ENCODE results near the gene MYL4.
A peak's percentile ranks its signal among the peaks of the same experiment; 100 is the strongest.
"Not testable (repeated sequence)": the region's sequence is repeated elsewhere in the genome, so short reads cannot be mapped to it uniquely, and the experiment has no call there.

MYL4 gene

DNA sequence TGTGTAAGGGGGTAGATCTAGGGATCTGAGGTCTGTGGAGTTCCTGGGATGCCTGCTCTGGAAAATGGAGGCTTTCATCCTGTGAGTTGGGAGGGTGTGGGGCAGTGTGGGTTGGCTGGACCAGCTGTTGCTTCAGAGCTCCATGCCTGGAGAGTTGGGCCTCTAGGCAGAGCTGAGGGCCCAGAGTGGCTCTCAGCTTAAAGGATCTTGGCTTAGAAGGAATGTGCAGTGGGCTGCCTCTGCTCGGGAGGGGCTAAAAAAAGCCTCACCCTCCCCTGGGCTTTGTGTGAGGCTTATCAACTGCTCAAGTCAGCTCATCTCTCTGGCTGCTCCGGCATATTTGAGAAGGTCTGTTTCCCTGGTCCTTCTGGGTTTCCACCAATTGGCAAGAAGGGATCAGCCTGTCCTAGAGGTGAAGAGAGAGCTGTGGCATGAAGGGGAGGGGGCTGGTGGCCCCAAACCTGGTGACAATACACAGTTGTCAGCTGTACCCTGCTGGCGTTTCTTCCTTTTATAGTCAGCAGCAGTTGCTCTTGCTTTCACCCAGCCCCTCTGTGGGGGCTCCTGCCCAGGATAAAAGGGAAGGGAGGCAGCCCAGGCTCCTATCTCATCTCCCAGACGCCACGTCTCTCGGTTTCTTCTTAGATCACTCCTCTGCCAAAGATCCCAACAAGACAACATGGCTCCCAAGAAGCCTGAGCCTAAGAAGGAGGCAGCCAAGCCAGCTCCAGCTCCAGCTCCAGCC is at the start of gene MYL4:
TSS of gene MYL4 (plus strand) at position 605 of the 745 bp plus-strand sequence. CDS start at position 680, 75 bp downstream.
- Histone ChIP-seq H3K27ac (peak within 1 kb of the TSS; percentile 72), H3K9me3 (ENCODE audit: severe bottlenecking) (no peaks in the 10 kb centered on the region), H3K36me3 (no peaks in the 10 kb centered on the region), H3K27me3 (ENCODE audit: insufficient read depth, low read depth, severe bottlenecking) (no peaks in the 10 kb centered on the region), H3K4me3 (ENCODE audit: low read depth, low read length) (peak within 1 kb of the TSS; percentile 1)
- peak; percentile 87 for DNase-seq
- TF ChIP-seq, protein P1, sequence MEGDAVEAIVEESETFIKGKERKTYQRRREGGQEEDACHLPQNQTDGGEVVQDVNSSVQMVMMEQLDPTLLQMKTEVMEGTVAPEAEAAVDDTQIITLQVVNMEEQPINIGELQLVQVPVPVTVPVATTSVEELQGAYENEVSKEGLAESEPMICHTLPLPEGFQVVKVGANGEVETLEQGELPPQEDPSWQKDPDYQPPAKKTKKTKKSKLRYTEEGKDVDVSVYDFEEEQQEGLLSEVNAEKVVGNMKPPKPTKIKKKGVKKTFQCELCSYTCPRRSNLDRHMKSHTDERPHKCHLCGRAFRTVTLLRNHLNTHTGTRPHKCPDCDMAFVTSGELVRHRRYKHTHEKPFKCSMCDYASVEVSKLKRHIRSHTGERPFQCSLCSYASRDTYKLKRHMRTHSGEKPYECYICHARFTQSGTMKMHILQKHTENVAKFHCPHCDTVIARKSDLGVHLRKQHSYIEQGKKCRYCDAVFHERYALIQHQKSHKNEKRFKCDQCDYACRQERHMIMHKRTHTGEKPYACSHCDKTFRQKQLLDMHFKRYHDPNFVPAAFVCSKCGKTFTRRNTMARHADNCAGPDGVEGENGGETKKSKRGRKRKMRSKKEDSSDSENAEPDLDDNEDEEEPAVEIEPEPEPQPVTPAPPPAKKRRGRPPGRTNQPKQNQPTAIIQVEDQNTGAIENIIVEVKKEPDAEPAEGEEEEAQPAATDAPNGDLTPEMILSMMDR (IDR thresholded peaks at IDR 0.05; ENCODE audit: low read depth, low read length): no peak

DNA sequence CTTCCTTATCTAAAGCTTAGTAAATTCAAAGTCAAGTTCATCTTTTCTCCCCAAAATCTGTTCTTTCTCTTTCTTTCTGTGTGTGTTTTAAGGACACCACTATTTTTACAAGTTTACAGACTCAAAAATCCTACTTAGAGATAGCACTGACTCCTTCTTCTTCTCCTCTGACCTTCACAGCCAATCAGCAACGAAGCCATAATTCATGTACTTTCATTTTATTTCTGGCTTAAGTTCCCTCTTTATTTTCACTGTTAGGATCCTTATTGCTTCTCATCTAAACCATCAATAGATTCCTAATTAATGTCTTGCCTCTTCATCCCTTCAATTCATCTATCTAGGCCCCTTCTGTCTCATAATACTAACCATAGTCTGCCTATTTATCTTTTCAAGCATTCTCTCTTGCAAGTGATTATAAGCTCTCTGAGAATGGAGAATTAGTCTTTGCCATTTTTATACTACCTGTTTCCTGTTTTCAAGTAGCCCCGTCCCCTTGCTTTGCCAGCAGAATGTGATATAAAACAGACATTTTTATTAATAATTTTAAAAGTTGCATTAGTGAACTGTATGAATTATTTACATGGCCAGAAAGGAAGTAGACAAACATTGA is 47.0 kb upstream of the MYL4 start:
- H3K27ac ChIP-seq: no peak overlapping the region

DNA sequence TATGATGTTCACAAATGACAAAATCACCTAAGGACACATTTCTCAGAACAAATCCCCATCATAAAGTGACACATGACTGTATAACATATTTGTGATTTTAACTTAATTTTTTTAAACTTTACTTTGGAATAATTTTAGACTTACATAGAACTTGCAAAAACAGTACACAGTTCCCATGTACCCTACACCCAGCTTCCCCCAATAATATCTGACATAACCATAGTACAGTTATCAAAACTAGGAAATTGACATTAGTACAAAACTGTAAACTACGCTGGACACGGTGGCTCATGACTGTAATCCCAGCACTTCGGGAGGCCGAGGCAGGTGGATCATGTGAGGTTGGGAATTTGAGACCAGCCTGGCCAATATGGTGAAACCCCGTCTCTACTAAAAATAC is 44.9 kb upstream of the MYL4 start:
- TF ChIP-seq, protein P1 (IDR thresholded peaks at IDR 0.05; ENCODE audit: low read depth, low read length): no peak
- H3K4me3 ChIP-seq (ENCODE audit: low read depth, low read length): no peak overlapping the region
- no peaks in the 10 kb centered on the region for H3K9me3 ChIP-seq (ENCODE audit: severe bottlenecking)
- no peak overlapping the region for H3K27ac ChIP-seq
- no peak for DNase-seq
- H3K27me3 ChIP-seq (ENCODE audit: insufficient read depth, low read depth, severe bottlenecking): no peaks in the 10 kb centered on the region
- H3K36me3 ChIP-seq: peaks cover 91% of the 10 kb centered on the region

More for the DNA sequence above, 47.0 kb upstream of the MYL4 start:
- Histone ChIP-seq H3K36me3 (peaks cover 92% of the 10 kb centered on the region), H3K27me3 (ENCODE audit: insufficient read depth, low read depth, severe bottlenecking) (no peaks in the 10 kb centered on the region), H3K9me3 (ENCODE audit: severe bottlenecking) (no peaks in the 10 kb centered on the region), H3K4me3 (ENCODE audit: low read depth, low read length) (no peak overlapping the region)
- no peak for DNase-seq
- TF ChIP-seq, protein P1 (IDR thresholded peaks at IDR 0.05; ENCODE audit: low read depth, low read length): no peak

DNA sequence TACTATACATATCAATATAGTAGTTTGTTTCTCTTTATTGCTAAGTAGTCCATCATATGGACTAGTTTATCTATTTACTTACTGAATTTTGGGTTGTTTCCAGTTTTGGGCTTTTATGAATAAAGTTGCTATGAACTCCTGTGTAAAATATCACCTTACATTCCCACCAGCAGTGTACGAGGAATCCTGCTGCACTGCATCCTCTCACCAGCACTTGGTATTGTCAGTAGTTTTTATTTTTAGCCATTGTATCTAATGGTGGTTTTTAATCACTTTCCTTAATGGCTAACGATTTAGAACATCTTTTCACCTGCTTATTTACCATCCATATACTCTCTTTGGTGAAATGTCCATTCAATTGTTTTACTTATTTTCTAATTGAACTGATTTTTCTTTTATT is 44.0 kb upstream of the MYL4 start:
- DNase-seq: no peak
- TF ChIP-seq, protein P1 (IDR thresholded peaks at IDR 0.05; ENCODE audit: low read depth, low read length): no peak
- H3K36me3 ChIP-seq: peaks cover 94% of the 10 kb centered on the region
- H3K27me3 ChIP-seq (ENCODE audit: insufficient read depth, low read depth, severe bottlenecking): no peaks in the 10 kb centered on the region
- no peak overlapping the region for H3K27ac ChIP-seq
- no peaks in the 10 kb centered on the region for H3K9me3 ChIP-seq (ENCODE audit: severe bottlenecking)
- H3K4me3 ChIP-seq (ENCODE audit: low read depth, low read length): no peak overlapping the region

DNA sequence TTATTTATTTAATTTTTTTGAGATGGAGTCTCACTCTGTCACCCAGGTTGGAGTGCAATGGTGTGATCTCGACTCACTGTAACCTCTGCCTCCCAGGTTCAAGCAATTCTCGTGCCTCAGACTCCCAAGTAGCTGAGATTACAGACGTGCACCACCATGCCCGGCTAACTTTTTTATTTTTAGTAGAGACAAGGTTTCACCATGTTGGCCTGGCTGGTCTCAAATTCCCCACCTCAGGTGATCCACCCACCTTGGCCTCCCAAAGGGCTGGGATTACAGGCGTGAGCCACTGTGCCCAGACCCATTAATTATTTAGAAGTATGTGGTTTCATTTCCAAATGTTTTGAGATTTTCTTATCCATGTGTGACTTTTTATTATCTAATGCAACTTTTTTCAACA is 42.3 kb upstream of the MYL4 start:
- not testable (repeated sequence) for H3K9me3 ChIP-seq (ENCODE audit: severe bottlenecking); H3K4me3 ChIP-seq (ENCODE audit: low read depth, low read length); H3K27ac ChIP-seq; DNase-seq; H3K27me3 ChIP-seq (ENCODE audit: insufficient read depth, low read depth, severe bottlenecking)
- peaks cover 94% of the 10 kb centered on the region for H3K36me3 ChIP-seq

DNA sequence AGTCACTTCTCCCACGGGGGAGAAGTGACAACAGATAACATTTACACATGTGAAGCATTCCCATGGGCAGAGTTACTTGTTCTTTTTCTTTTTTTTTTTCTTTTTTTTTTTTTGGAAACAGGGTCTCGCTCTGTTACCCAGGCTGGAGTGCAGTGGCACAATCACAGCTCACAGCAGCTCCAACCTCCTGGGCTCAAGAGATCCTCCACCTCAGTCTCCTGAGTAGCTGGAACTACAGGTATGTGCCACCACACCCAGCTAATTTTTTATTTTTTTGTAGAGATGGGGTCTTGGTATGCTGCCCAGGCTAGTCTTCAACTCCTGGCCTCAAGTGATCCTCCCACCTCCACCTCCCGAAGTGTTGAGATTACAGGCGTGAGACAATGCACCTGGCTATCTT is 40.3 kb upstream of the MYL4 start:
- H3K27me3 ChIP-seq (ENCODE audit: insufficient read depth, low read depth, severe bottlenecking); DNase-seq; H3K27ac ChIP-seq; H3K9me3 ChIP-seq (ENCODE audit: severe bottlenecking); H3K4me3 ChIP-seq (ENCODE audit: low read depth, low read length): not testable (repeated sequence)
- peaks cover 96% of the 10 kb centered on the region for H3K36me3 ChIP-seq

Measured in WERI-Rb-1 (cell line).